ENCODE results near the gene SCGB3A1. TPM values are rescaled to one million over a fixed set of nuclear protein-coding genes. Genes with fewer than 3 reads are reported as not detected.
A peak's percentile ranks its signal among the peaks of the same experiment; 100 is the strongest.

Gene SCGB3A1
- total and polyA plus RNA-seq, 8 donors = 3.7 to 785 (median 35.3) TPM; not detected in 5

DNA sequence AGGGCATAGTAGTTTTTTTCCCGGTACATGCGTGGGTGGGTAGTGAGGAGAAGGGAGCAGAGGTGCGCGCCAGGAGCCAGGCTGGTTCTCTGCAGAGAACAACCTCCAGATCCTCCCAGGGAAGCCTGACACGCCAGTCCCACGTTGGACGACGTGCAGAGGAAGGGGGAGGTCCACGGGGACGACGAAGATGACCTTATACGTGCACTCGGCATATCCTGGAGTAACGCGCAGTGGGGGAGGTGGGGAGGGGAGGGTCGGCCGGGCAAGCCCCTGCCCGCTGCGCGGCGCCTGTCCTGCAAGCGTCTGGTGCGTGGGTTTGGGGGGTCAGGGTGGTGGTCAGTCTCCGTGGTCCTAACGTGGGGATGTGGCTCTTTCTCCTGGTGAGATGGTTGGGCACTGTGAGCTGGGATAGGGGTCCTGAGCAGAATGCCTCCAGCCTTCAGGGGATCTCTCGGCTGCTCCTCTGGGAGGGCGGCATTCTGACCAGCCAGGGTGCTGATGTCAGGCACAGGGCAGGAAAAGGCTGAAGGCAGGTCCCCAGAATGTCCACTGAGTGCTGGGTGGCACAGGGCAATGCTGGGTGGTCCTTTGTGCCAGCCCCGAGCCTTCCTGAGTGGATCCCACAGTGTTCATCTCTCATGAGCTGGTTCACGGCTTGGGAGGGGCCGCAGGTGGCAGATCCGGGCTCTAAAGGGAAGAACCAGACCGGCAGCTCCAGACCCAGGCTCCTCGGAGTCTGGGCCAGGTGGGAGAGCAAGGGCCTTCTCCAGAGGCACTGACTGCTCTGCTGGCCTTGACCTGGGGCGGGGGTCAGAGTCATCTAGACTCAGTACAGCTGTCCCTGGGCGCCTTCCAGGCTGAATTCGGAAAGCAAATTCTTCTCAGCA lies 10.5 kb upstream of the SCGB3A1 start:
- no peak overlapping the region for H3K27ac ChIP-seq
- no peaks in the 10 kb centered on the region for H3K9me3 ChIP-seq
- DNase-seq = no peak
- H3K27me3 ChIP-seq = peaks cover 0 to 9% (median 0%) of the 10 kb centered on the region in 3 donors
- TF ChIP-seq, protein P1, sequence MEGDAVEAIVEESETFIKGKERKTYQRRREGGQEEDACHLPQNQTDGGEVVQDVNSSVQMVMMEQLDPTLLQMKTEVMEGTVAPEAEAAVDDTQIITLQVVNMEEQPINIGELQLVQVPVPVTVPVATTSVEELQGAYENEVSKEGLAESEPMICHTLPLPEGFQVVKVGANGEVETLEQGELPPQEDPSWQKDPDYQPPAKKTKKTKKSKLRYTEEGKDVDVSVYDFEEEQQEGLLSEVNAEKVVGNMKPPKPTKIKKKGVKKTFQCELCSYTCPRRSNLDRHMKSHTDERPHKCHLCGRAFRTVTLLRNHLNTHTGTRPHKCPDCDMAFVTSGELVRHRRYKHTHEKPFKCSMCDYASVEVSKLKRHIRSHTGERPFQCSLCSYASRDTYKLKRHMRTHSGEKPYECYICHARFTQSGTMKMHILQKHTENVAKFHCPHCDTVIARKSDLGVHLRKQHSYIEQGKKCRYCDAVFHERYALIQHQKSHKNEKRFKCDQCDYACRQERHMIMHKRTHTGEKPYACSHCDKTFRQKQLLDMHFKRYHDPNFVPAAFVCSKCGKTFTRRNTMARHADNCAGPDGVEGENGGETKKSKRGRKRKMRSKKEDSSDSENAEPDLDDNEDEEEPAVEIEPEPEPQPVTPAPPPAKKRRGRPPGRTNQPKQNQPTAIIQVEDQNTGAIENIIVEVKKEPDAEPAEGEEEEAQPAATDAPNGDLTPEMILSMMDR (IDR thresholded peaks at IDR 0.05) = no peak
- TF ChIP-seq POLR2A (IDR thresholded peaks at IDR 0.05) (no peak), POLR2AphosphoS5 (IDR thresholded peaks at IDR 0.05) (no peak), EP300 (IDR thresholded peaks at IDR 0.05) (no peak)
- H3K4me3 ChIP-seq = no peak overlapping the region
- H3K36me3 ChIP-seq = no peaks in the 10 kb centered on the region
- 82 to 91% (median 88%) methylated on average over 27 to 36 of the region's 36 CpGs for WGBS, 5 donors
- H3K4me1 ChIP-seq = peaks cover 0 to under 1% (median 0%) of the 10 kb centered on the region in 4 donors
- intact Hi-C loops (cut with DNase I; ENCODE audit: low total_unique reads) = no loop called here

DNA sequence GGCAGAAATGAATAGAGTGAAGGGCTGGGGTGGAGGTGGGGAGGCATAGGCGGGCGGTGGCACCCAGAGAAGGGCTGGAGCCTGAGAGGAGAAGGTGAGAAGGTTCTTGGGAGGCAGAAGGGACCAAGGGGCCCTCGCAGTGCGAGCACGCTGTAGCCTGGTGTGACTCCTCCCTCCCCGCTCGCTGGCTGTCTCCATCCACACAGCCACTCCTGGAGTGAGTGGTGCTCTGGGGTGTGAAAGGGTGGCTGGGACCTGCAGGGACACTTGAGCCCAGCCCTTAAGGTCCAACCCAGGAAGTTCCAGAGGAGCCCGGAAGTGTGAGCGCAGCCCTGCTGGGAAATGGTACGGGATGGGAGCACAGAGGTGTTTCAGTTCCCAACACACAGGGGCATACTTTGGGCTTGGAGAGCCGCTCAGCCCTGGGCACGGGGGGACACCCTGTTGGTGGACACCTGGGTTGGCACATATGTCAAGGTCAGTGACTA lies 9.3 kb upstream of the SCGB3A1 start:
- Histone ChIP-seq H3K27me3 (peaks cover 0 to 9% (median 0%) of the 10 kb centered on the region in 3 donors), H3K27ac (no peak overlapping the region), H3K36me3 (no peaks in the 10 kb centered on the region), H3K4me1 (peaks cover 2 to 13% (median 8%) of the 10 kb centered on the region in 4 donors), H3K4me3 (no peak overlapping the region), H3K9me3 (no peaks in the 10 kb centered on the region)
- intact Hi-C loops (cut with DNase I; ENCODE audit: low total_unique reads) = no loop called here
- TF ChIP-seq POLR2A (IDR thresholded peaks at IDR 0.05) = no peak
- no peak for TF ChIP-seq POLR2AphosphoS5 (IDR thresholded peaks at IDR 0.05)
- no peak for TF ChIP-seq EP300 (IDR thresholded peaks at IDR 0.05)
- TF ChIP-seq, protein P1 (IDR thresholded peaks at IDR 0.05) = no peak
- WGBS, 5 donors = 82 to 91% (median 88%) methylated on average over 12 of the region's 12 CpGs
- peak; percentile 0 to 9 for DNase-seq

DNA sequence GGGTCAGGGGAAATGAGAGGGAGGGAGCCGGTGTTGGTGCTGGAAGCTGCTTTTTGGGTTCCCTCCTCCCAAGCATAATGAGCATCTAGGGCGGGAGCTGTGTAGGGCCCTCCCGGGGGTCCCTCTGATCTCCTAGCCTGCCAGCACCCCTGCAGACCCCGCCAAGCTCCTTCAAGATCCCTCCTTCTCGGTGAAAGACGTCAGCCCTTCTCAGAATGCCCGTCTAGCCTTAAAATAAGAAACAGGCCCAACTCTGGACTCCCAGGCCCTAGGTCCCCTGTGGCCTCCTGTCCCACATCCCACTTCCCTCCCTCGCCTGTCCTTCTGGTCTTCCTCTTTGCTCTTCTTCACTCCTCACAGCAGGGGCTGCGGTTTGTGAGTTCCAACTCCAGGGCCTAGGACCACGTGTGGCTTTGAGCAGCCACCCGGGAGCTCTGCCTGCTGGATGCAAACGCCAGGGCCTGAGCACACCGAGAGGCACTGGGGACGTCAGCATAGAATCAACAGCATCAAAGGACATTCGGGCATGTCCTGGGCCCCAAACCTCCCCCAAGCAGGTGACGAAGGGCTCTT lies 8.8 kb upstream of the SCGB3A1 start:
- WGBS, 5 donors = 74 to 83% (median 80%) methylated on average over 13 to 16 of the region's 16 CpGs
- TF ChIP-seq, protein P1 (IDR thresholded peaks at IDR 0.05) = no peak
- TF ChIP-seq EP300 (IDR thresholded peaks at IDR 0.05) (no peak), POLR2AphosphoS5 (IDR thresholded peaks at IDR 0.05) (no peak), POLR2A (IDR thresholded peaks at IDR 0.05) (no peak)
- Histone ChIP-seq H3K4me3 (no peak overlapping the region), H3K9me3 (no peaks in the 10 kb centered on the region), H3K4me1 (peaks cover 7 to 18% (median 9%) of the 10 kb centered on the region in 4 donors), H3K27ac (no peak overlapping the region), H3K36me3 (no peaks in the 10 kb centered on the region), H3K27me3 (peaks cover 0 to 9% (median 0%) of the 10 kb centered on the region in 3 donors)
- intact Hi-C loops (cut with DNase I; ENCODE audit: low total_unique reads) = no loop called here
- peak; percentile 1 to 10 for DNase-seq

DNA sequence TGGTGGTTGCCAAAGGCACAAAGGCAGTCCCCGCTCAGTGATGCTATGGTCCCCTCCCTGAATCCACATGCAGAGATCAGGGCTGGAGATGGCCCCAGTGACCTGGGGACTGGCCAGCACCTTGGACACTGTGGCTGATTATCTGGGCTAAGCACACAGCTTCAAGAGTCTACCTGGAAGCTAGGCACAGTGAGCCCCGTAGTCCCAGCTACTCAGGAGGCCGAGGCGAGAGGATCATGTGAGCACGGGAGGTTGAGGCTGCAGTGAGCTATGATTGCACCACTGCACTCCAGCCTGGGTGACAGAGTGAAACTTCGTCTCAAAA lies 8.3 kb upstream of the SCGB3A1 start:
- no peak for DNase-seq
- Histone ChIP-seq H3K4me3 (no peak overlapping the region), H3K27ac (no peak overlapping the region), H3K9me3 (no peaks in the 10 kb centered on the region), H3K4me1 (peaks cover 7 to 18% (median 9%) of the 10 kb centered on the region in 4 donors), H3K36me3 (no peaks in the 10 kb centered on the region), H3K27me3 (peaks cover 0 to 9% (median 0%) of the 10 kb centered on the region in 3 donors)
- TF ChIP-seq, protein P1 (IDR thresholded peaks at IDR 0.05) = no peak
- TF ChIP-seq POLR2A (IDR thresholded peaks at IDR 0.05) = no peak
- no peak for TF ChIP-seq POLR2AphosphoS5 (IDR thresholded peaks at IDR 0.05)
- TF ChIP-seq EP300 (IDR thresholded peaks at IDR 0.05) = no peak
- WGBS, 5 donors = 85 to 95% (median 94%) methylated on average over 6 of the region's 6 CpGs
- intact Hi-C loops (cut with DNase I; ENCODE audit: low total_unique reads) = no loop called here

All from stomach (tissue), 9 donors.